Measurements from ENCODE around the gene TOX3.

Gene TOX3

GRCh38 chr16:52398021-52398420 is 148.9 kb downstream of the TOX3 start:
- TF ChIP-seq CTCF (IDR thresholded peaks at IDR 0.05; ENCODE audit: borderline replicate concordance, control extremely low read depth, extremely low read depth, insufficient read depth, missing control alignments): no peak
- no peak for DNase-seq (ENCODE audit: low spot score)
- in situ Hi-C loops (cut with MboI; ENCODE audit: low sequenced_read_pairs, unreplicated experiment): no loop called here

GRCh38 chr16:52393448-52393847 is 153.5 kb downstream of the TOX3 start:
- no peak for TF ChIP-seq CTCF (IDR thresholded peaks at IDR 0.05; ENCODE audit: borderline replicate concordance, control extremely low read depth, extremely low read depth, insufficient read depth, missing control alignments)
- in situ Hi-C loops (cut with MboI; ENCODE audit: low sequenced_read_pairs, unreplicated experiment): no loop called here
- no peak for DNase-seq (ENCODE audit: low spot score)

- TF ChIP-seq CTCF (IDR thresholded peaks at IDR 0.05; ENCODE audit: borderline replicate concordance, control extremely low read depth, extremely low read depth, insufficient read depth, missing control alignments): no peak
- in situ Hi-C loops (cut with MboI; ENCODE audit: low sequenced_read_pairs, unreplicated experiment): no loop called here
- DNase-seq (ENCODE audit: low spot score): no peak
Observed at GRCh38 chr16:52389045-52389444, 157.9 kb downstream of the TOX3 start.

Measured in GM13976 (cell line).